ENCODE results near the gene FAM151A. TPM values are rescaled to one million over a fixed set of nuclear protein-coding genes. Genes with fewer than 3 reads are reported as not detected.
A peak's percentile ranks its signal among the peaks of the same experiment; 100 is the strongest.

The FAM151A gene
- 10 to 100 TPM in 2 of 3 donors, 1 to 10 TPM in 1; 5.7 to 25.1 (median 19.2) TPM for total RNA-seq
- long read RNA-seq, donor 1, transcript FAM151A-201 (8 exons, 2,005 nt): major isoform, 9 of 9 reads
- long read RNA-seq, donor 1, partial matches to known transcripts: 0 of 9 reads
- long read RNA-seq, donor 1, other reads (novel, unspliced or antisense): 0 of 9 reads
- long read RNA-seq, donor 2, transcript FAM151A-201 (8 exons, 2,005 nt): major isoform, 21 of 34 reads
- long read RNA-seq, donor 2, partial matches to known transcripts: 5 of 34 reads
- long read RNA-seq, donor 2, other reads (novel, unspliced or antisense): 8 of 34 reads

GRCh38 chr1:54623216-54624007, at the start of gene FAM151A:
Gene FAM151A, minus strand, starts transcription at chr1:54623525. Its CDS starts 130 bp downstream, at chr1:54623395.
- no peaks in the 10 kb centered on the region for H3K4me1 ChIP-seq (ENCODE audit: low read depth)
- H3K36me3 ChIP-seq (ENCODE audit: low read depth): no peaks in the 10 kb centered on the region
- peak in 2 of 3 donors; percentile 33 to 35 for DNase-seq
- intact Hi-C loops (cut with DNase I, micrococcal nuclease): no loop called here
- no peak within 1 kb of the TSS for H3K4me3 ChIP-seq
- peak; percentile 92 for ATAC-seq
- no peaks in the 10 kb centered on the region for H3K9me3 ChIP-seq
- TF ChIP-seq, protein P1, sequence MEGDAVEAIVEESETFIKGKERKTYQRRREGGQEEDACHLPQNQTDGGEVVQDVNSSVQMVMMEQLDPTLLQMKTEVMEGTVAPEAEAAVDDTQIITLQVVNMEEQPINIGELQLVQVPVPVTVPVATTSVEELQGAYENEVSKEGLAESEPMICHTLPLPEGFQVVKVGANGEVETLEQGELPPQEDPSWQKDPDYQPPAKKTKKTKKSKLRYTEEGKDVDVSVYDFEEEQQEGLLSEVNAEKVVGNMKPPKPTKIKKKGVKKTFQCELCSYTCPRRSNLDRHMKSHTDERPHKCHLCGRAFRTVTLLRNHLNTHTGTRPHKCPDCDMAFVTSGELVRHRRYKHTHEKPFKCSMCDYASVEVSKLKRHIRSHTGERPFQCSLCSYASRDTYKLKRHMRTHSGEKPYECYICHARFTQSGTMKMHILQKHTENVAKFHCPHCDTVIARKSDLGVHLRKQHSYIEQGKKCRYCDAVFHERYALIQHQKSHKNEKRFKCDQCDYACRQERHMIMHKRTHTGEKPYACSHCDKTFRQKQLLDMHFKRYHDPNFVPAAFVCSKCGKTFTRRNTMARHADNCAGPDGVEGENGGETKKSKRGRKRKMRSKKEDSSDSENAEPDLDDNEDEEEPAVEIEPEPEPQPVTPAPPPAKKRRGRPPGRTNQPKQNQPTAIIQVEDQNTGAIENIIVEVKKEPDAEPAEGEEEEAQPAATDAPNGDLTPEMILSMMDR (IDR thresholded peaks at IDR 0.05): no peak

DNA sequence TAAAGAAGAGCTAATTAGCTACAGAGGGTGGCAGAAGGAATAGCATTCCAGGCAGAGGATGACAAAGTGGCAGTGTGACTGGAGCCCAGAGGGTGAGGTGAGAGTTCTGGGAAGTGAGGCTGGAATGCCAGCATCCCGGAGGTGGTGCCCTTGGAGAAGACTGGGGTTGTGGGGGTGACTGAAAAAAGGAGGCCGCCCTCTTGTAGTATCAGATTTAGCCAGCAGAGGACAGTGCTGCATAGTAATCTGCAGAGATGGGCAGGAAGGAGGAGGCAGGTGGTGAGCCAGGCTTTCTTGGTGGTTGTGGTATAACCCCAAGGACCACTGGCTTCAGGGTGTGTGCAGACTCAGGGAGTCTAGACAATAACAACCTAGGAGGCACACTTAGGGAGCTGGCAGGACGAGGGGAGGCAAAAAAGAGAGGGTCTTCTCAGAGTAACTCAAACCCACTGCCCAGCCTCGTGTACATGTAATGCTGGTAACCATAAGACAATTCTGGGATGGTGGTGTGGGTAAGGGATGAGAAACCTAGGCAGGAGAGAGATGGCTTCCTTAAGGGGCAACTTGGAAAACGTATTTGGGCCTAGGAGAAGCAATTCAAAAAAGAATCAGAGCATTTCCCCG, 48.8 kb upstream of the FAM151A start:
- Histone ChIP-seq H3K4me1 (ENCODE audit: low read depth) (no peaks in the 10 kb centered on the region), H3K9me3 (no peaks in the 10 kb centered on the region), H3K4me3 (no peak overlapping the region), H3K36me3 (ENCODE audit: low read depth) (no peaks in the 10 kb centered on the region)
- peak; percentile 93 for ATAC-seq
- TF ChIP-seq, protein P1 (IDR thresholded peaks at IDR 0.05): peak; percentile 77
- intact Hi-C loops (cut with DNase I, micrococcal nuclease): loop anchor here in 1 of 2 donors (5.0 kb wide), 1 partner anchor 140 kb away; no protein-coding TSS in a partner anchor
- DNase-seq: peak in 2 of 3 donors; percentile 65 to 81

DNA sequence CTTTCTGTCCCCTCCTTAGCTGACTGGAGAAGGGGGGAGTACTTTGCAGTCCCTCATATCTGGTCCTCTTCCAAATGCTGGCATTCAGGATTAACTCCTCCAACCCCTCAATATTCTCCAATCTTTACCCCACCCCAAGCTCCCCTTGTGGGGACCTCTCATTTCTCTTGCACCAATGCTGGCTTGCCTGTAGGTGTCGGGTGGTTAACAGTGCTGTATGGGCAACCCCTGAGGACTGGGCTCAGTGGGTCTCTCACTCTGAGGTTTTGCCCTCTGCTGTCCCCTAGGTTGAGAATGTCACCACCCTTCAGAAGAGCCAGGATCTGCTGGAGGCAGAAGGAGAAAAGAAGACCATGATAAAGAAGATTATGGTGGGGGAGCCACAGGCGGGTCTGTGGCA, 45.2 kb upstream of the FAM151A start:
- Histone ChIP-seq H3K4me3 (no peak overlapping the region), H3K36me3 (ENCODE audit: low read depth) (no peaks in the 10 kb centered on the region), H3K4me1 (ENCODE audit: low read depth) (no peaks in the 10 kb centered on the region), H3K9me3 (no peaks in the 10 kb centered on the region)
- DNase-seq (no peak), ATAC-seq (no peak)
- TF ChIP-seq, protein P1 (IDR thresholded peaks at IDR 0.05): no peak
- intact Hi-C loops (cut with DNase I, micrococcal nuclease): no loop called here

- H3K4me1 ChIP-seq (ENCODE audit: low read depth): no peaks in the 10 kb centered on the region
- no peak overlapping the region for H3K4me3 ChIP-seq
- TF ChIP-seq, protein P1 (IDR thresholded peaks at IDR 0.05): no peak
- H3K36me3 ChIP-seq (ENCODE audit: low read depth): no peaks in the 10 kb centered on the region
- no peak for ATAC-seq
- H3K9me3 ChIP-seq: no peaks in the 10 kb centered on the region
- intact Hi-C loops (cut with DNase I, micrococcal nuclease): no loop called here
- no peak for DNase-seq
Observed at GRCh38 chr1:54667797-54668196, 44.5 kb upstream of the FAM151A start.

GRCh38 chr1:54666333-54666732, 43.0 kb upstream of the FAM151A start:
- TF ChIP-seq, protein P1 (IDR thresholded peaks at IDR 0.05): no peak
- intact Hi-C loops (cut with DNase I, micrococcal nuclease): no loop called here
- no peak for DNase-seq
- H3K9me3 ChIP-seq: no peaks in the 10 kb centered on the region
- H3K36me3 ChIP-seq (ENCODE audit: low read depth): no peaks in the 10 kb centered on the region
- H3K4me1 ChIP-seq (ENCODE audit: low read depth): no peaks in the 10 kb centered on the region
- no peak for ATAC-seq
- no peak overlapping the region for H3K4me3 ChIP-seq

Data from mucosa of descending colon (tissue), 3 donors.